HG03039 (cell line): ENCODE data around the gene FKBP4.

Experiments used
- ATAC-seq: cut with Tn5 transposase; IDR thresholded peaks from one replicate; pipeline ENCODE4 v1.9.1; 2021; ENCODE audit warnings: mild to moderate bottlenecking, moderate library complexity; ENCODE audit not compliant: unreplicated experiment

FKBP4 gene

GRCh38 chr12:2812290-2813213 is 17.8 kb downstream of the FKBP4 start, which contains the start of gene ITFG2:
TSS of gene ITFG2 (plus strand) at chr12:2812668. CDS start at chr12:2812761, 93 bp downstream.
- ATAC-seq = peak; percentile 94

DNA sequence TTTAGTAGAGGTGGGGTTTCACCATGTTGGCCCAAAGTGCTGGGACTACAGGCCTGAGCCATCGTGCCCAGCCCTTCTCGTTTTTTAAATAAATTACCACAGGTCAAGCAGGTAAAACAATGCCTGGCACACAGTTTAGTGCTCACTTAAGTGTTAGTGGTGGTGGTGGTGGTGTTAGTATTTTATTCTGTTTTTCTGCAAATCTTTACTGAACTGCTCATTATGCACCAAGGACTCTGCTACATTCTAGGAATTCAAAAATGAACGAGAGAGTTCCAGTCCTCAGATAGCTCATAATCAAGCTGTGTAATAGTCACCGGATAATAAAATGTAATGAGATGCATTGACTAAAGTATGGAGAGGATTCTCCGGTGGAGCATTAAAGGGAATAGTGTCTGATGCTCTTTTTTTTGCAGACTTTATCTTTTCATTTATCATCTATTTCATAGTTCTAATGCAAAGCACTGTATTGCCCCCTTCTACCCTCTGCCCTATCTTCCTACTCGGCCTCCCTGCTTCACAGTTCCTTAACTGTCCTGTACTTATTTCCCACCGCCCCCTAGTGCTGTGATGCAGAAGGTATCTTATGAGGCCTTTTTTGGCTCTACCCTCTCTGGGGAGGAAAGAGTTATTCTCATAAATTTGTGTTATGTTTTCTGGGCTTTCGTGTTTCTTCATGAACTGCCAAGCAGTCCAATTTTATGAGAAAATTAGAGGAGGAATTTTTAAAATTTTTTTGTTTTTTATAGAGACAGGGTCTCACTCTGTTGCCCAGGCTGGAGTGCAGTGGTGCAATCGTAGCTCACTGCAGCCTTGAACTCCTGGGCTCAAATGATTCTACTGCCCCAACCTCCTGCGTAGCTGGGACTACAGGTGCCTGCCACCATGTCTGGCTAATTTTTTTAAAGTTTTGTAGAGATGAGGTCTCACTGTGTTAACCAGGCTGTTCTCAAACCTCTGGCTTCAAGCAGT is 18.7 kb downstream of the FKBP4 start:
- ATAC-seq = no peak

GRCh38 chr12:2819810-2820209 is 25.0 kb downstream of the FKBP4 start:
- ATAC-seq = no peak

DNA sequence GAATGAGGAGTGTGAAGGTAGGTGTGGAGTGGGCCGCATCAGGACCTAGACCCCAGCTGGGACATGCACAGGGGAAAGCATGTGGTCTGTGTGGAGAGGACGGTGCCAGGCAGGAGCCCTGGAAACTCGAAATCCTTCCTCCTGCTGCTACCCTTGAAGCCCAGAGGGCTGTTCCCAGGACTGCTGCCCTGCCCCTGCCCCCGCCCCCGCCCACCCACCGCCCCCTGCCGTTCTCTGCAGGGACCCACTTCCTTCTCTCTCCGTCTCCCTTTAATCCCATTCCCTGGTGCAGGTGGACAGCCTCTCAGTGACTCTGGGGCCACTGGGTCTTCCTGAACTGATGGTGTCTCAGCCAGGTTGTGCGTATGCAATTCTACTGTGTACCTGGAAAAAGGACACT is 25.7 kb downstream of the FKBP4 start:
- no peak for ATAC-seq

DNA sequence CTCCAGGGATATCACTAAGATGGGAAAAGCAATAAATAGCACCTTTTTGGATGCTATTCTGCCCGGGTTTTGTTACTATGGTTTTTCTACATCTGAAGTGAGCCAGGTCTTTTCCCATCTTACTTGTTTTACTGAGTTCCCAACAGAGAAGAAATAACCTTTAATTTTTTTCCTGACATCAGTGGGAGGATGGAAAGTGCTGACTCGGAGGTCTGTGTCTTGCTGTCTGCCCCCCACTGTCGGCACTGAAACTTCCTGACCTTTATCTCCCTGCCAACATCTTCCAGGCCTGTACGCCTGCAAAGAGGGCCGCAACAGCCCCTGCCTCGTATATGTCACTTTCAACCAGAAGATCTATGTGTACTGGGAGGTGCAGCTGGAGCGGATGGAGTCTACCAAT is 28.7 kb downstream of the FKBP4 start:
- ATAC-seq = no peak

- ATAC-seq = no peak
Observed at GRCh38 chr12:2824541-2824940, 29.8 kb downstream of the FKBP4 start.

DNA sequence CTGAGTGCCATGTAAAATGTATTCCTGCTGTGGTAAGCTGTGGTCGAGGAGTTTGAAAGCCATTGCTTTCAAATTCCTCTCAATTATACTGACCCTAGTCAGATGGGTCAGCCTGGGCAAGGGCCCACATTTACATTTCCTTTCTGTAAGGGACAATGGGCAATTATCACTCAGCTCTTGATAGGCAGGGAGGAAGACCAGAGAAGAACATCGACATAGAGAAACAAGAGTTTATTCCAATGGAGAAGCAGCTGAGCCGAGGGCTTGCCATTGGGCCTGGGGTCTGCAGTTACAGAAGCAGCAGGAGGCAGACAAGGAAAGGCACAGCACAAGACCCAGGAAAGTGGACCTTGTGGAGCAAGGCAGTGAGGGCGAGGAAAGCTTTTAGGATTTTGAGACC is 30.4 kb downstream of the FKBP4 start:
- no peak for ATAC-seq

- no peak for ATAC-seq
Observed at GRCh38 chr12:2826036-2826435, 31.3 kb downstream of the FKBP4 start.

DNA sequence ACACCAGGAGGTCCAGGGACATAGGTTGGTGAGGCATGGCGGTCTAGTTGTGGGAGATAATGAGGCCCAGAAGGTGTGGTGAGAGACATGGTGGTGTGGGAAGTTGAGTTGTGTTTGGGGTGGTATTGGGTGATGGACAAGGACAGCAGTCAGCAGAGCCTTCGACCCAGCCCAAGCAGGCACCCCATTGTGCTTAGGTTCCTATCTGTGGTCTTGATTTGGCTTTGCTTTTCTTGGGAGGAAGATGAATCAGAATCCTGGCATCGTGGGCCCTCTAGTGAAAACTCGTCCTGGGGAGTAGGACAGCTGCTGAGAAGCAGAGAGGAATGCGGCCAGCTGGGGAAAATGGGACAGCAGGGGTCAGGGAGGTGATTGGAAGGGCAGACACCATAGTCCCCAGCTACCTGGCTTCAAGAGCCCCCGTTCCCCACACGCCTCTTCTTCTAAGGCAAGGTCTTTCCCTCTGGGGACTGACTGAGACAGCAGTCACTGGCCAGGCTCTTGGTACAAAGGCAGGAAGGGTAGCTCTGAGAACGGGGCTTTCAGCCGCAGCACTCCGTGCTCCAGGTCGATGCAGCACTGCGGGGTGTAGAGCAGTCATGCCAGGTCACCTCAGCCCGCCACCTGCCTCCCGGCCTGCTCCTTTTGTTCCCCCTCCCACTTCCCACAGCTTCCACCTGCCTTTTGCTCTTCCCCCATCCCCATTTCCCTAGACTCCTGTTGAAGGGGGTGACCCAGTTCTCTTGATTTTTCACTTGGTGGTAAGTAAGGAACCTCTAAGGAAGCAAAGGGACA is 32.1 kb downstream of the FKBP4 start:
- ATAC-seq = no peak

- ATAC-seq = no peak
Observed at GRCh38 chr12:2829275-2829674, 34.5 kb downstream of the FKBP4 start.

DNA sequence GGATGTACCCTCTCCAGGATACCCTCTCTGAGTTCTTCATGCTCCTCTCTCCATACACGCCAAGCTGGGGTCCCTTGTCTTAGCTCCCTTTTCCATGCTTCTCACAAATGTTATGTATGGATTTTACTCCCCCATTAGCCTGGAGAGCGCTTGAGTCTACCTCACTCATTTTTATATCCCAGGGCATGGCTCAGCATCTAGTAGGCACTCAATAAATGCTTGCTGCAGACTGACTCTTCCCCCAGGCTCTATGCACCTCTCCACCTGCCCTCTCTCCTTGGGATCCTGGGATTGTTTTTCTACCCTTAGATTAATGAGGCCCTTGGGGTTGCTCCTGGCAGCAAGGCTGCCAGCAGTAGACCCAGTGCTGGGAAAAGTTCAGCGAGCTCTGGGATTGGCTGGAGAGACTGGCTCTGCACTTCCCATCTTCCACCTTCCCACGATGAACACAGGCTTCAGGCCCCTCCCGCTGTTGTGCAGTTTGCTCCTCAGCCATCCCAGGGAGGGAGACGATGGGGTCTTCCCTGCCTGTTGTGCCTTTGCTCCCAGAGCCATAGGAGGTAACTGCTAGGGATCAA is 37.9 kb downstream of the FKBP4 start:
- no peak for ATAC-seq

DNA sequence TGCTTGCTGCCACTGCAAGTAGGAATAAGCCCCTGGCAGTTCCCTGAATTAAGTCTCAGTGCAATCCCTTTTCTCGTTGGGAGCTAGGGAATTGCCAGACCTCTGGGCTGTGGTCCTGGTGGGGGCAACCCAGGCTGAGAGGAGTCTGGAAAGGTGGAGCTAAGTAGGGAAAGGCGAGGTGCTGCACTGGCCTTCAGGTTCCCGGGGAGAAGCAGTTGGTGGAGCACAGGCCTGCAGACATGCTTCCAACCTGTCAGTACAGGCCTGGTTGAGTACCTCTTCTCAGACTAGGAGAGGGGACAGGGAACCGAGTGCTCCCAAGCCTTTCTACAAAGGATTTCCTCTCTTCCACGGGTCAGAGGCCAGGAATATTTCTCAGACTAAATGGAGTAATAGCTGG is 38.6 kb downstream of the FKBP4 start:
- no peak for ATAC-seq

- ATAC-seq = no peak
Observed at GRCh38 chr12:2833810-2834209, 39.0 kb downstream of the FKBP4 start.

DNA sequence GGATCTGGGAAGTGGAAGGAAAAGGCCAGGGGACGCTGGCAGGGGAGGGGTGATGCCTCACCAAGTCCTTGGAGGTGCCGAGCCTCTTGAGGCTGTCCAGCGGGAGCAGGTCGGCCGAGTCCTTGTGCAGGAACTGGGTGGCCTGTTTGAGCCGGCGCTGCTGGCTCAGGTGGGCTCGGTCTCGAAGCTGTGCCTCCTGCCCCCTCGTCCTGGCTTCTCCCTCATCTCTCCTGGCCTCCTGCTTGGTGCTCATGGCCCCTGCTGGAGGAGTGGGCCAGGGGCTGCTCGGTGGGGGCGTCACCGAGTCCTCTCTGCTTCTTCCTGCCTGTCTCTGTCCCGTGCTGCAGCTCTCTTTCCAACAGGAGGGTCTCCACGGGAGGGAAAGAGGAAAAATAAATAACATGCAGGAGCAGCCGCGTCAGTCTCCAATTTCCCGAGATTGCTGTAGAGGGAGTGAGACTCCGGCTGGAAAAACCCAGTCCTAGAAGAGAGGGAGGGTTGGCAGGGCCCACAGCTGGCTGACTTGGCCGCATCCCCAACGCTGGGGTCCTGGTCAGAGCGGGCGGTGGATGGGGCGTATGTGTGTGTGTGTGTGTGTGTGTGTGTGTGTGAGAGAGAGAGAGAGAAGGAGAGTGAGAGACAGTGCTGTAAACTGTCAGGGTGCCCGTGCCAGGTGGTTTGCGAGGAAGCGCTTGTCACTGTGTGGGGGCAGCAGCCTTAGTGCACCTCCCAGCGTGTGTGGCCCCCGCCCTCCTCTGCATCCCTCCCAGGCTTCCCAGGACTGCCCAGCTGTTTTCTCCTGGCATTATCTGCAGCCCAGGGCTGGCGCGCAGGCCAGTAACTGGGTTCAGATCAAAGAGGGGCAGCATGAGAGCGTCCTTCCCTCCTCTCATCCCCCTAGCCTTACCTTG is 40.1 kb downstream of the FKBP4 start, which contains the start of gene NRIP2:
Gene NRIP2 (minus strand): TSS at position 455 of the 911 bp plus-strand sequence. CDS start 52 bp downstream, at position 403.
- no peak for ATAC-seq

DNA sequence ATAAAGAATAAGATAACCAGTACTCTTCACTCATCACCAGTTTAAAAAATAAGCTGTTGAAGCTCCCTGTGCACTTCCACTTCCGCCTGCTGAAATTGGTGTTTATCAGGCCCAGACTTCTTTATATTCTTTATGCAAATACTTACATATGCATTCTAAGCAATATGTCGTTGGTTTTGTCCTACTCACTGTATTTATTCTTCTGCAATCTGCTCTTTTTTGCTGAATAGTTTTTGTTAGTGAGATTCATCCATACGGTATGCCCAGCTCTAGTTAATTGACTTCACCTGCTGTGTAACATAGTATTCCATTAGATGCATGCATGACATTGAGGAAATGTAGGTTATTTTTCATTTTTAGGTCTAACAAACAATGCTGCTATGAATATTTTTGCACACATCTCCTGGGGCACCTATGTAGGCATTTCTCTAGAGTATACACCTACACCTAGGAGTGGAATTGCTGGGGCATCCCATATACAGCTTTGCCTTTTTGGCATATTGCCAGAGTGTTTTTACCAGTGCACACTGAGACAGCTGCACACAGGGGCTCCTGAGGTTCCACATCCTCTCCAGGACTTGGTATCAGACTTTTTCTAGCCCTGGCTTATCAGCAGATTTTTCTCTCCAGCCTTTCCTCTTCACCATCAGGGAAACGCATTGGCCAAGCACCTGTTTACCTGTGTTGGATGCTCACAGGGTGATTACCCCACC is 41.1 kb downstream of the FKBP4 start:
- no peak for ATAC-seq

GRCh38 chr12:2836574-2836973 is 41.8 kb downstream of the FKBP4 start:
- ATAC-seq = no peak

- ATAC-seq = no peak
Observed at GRCh38 chr12:2841056-2841650, 46.4 kb downstream of the FKBP4 start.

GRCh38 chr12:2842948-2843347 is 48.2 kb downstream of the FKBP4 start:
- no peak for ATAC-seq
